HepG2 (cell line): ENCODE measurements around the gene SAMD14. TPM values are rescaled to one million over a fixed set of nuclear protein-coding genes. Genes with fewer than 3 reads are reported as not detected.

Experiments used
- ATF7 ChIP-seq, 2 experiments: fragments of 450-650 bp in 1 of 2; sonication (generic) in 1 of 2; formaldehyde crosslinking in 1 of 2; IDR thresholded peaks; 2 replicates each; pipeline versions ENCODE4 v1.4.0 to v1.6.1; 2016 to 2020; ENCODE audit warnings: antibody characterized with exemption in 1 of 2, mild to moderate bottlenecking in 1 of 2, missing genetic modification reagents in 1 of 2
- BHLHE40 ChIP-seq: IDR thresholded peaks from 2 replicates; pipeline ENCODE4 v1.6.1; 2011; ENCODE audit warnings: low read length, improper control_type of control experiment
- CBX5 ChIP-seq: sonication (generic); formaldehyde crosslinking; IDR thresholded peaks from 2 replicates; pipeline ENCODE4 v1.4.0; 2020; ENCODE audit warnings: missing genetic modification reagents, borderline replicate concordance
- CCDC6 ChIP-seq: sonication (generic); formaldehyde crosslinking; IDR thresholded peaks from 2 replicates; pipeline ENCODE4 v1.8.1; 2022; ENCODE audit warnings: mild to moderate bottlenecking, missing genetic modification reagents, moderate library complexity
- KDM4B ChIP-seq: sonication (generic); formaldehyde crosslinking; IDR thresholded peaks from 2 replicates; pipeline ENCODE4 v1.4.0; 2020; ENCODE audit warnings: missing genetic modification reagents
- KLF9 ChIP-seq: IDR thresholded peaks from 2 replicates; pipeline ENCODE4 v1.6.1; 2016; ENCODE audit warnings: low read depth
- MEIS1 ChIP-seq: sonication (generic); formaldehyde crosslinking; IDR thresholded peaks from 2 replicates; pipeline ENCODE4 v1.9.0; 2021; ENCODE audit warnings: mild to moderate bottlenecking, missing genetic modification reagents, moderate library complexity, borderline replicate concordance
- MYNN ChIP-seq: sonication (generic); formaldehyde crosslinking; IDR thresholded peaks from 2 replicates; pipeline ENCODE4 v1.4.0; 2020; ENCODE audit warnings: mild to moderate bottlenecking, low read depth, missing genetic modification reagents
- NFKB2 ChIP-seq: sonication (generic); formaldehyde crosslinking; IDR thresholded peaks from 2 replicates; pipeline ENCODE4 v1.4.0; 2020; ENCODE audit warnings: missing genetic modification reagents, borderline replicate concordance
- NONO ChIP-seq, 2 experiments: fragments of 450-650 bp in 1 of 2; sonication (generic) in 1 of 2; formaldehyde crosslinking in 1 of 2; IDR thresholded peaks in 1 of 2; conservative IDR thresholded peaks in 1 of 2; 2 replicates each; pipeline versions ENCODE4 v1.6.1 to v1.8.0; 2017 to 2022; ENCODE audit warnings: mild to moderate bottlenecking in 1 of 2, missing genetic modification reagents in 1 of 2, moderate library complexity in 1 of 2
- PHB2 ChIP-seq: fragments of 450-650 bp; IDR thresholded peaks from 2 replicates; pipeline ENCODE4 v1.6.1; 2018; ENCODE audit not compliant: partially characterized antibody
- SYNCRIP ChIP-seq: fragments of 200-400 bp; formaldehyde crosslinking; IDR thresholded peaks from 2 replicates; pipeline ENCODE4 v1.6.1; 2018; ENCODE audit warnings: mild to moderate bottlenecking, low read depth, low read length; ENCODE audit not compliant: insufficient read depth
- U2AF2 ChIP-seq: fragments of 200-400 bp; formaldehyde crosslinking; IDR thresholded peaks from 2 replicates; pipeline ENCODE4 v1.6.1; 2017; ENCODE audit warnings: low read depth, mild to moderate bottlenecking, low read length
- ZNF296 ChIP-seq: sonication (generic); formaldehyde crosslinking; conservative IDR thresholded peaks from 2 replicates; pipeline ENCODE4 v1.5.0; 2020; ENCODE audit warnings: mild to moderate bottlenecking, missing genetic modification reagents
- ZNF484 ChIP-seq: sonication (generic); formaldehyde crosslinking; IDR thresholded peaks from 2 replicates; pipeline ENCODE4 v1.5.1; 2020; ENCODE audit warnings: mild to moderate bottlenecking, low read depth, missing genetic modification reagents, borderline replicate concordance
- ZNF562 ChIP-seq: sonication (generic); formaldehyde crosslinking; IDR thresholded peaks from 2 replicates; pipeline ENCODE4 v1.8.0; 2022; ENCODE audit warnings: missing genetic modification reagents, borderline replicate concordance
- ZNF660 ChIP-seq: sonication (generic); formaldehyde crosslinking; IDR thresholded peaks from 2 replicates; pipeline ENCODE4 v1.5.1; 2020; ENCODE audit warnings: mild to moderate bottlenecking, low read depth, missing genetic modification reagents, borderline replicate concordance
- ZNF709 ChIP-seq: sonication (generic); formaldehyde crosslinking; IDR thresholded peaks from 2 replicates; pipeline ENCODE4 v1.5.0; 2020; ENCODE audit warnings: mild to moderate bottlenecking, missing genetic modification reagents
- ZNF737 ChIP-seq: sonication (generic); formaldehyde crosslinking; IDR thresholded peaks from 2 replicates; pipeline ENCODE4 v1.5.0; 2020; ENCODE audit warnings: missing genetic modification reagents, mild to moderate bottlenecking, borderline replicate concordance
- ZNF782 ChIP-seq: sonication (generic); formaldehyde crosslinking; IDR thresholded peaks from 2 replicates; pipeline ENCODE4 v1.4.0; 2020; ENCODE audit warnings: missing genetic modification reagents, mild to moderate bottlenecking, borderline replicate concordance
- ZSCAN30 ChIP-seq: sonication (generic); formaldehyde crosslinking; IDR thresholded peaks from 2 replicates; pipeline ENCODE4 v1.5.0; 2020; ENCODE audit warnings: mild to moderate bottlenecking, missing genetic modification reagents
- polyA plus RNA-seq, 8 experiments: library from polyadenylated mRNA; depleted of rRNA in 3 of 8; stranded (reverse) in 7 of 8; unstranded in 1 of 8; fragments of >200 nt; fragmentation: Illumina TruSeq in 4 of 8; extraction: Trizol in 4 of 8; gene quantifications; 2 replicates each; pipeline versions ENCODE4 v1.2.1 to v1.2.3, GENCODE V29; 2011 to 2016; ENCODE audit warnings: low read depth in 4 of 8, missing spikeins in 1 of 8, mixed read lengths in 1 of 8; ENCODE audit not compliant: insufficient read depth in 1 of 8
- total RNA-seq, 5 experiments: library from RNA; depleted of rRNA; stranded (reverse); fragments of >200 nt; fragmentation: Illumina TruSeq; extraction: Trizol; gene quantifications; 2 replicates each; pipeline ENCODE4 v1.2.3, GENCODE V29; 2016; ENCODE audit warnings: low read depth in 1 of 5
- TF ChIP-seq, protein P1 (sequence below): sonication (generic); formaldehyde crosslinking; conservative IDR thresholded peaks from 2 replicates; pipeline ENCODE4 v1.8.0; 2022; ENCODE audit warnings: missing genetic modification reagents
- TF ChIP-seq, protein P2 (sequence below): IDR thresholded peaks from 2 replicates; pipeline ENCODE4 v1.6.1; 2016
- TF ChIP-seq, protein P3 (sequence below): IDR thresholded peaks from 2 replicates; pipeline ENCODE4 v1.6.1; 2016; ENCODE audit warnings: missing biosample characterization, missing genetic modification reagents, low read depth

SAMD14 gene
- total and polyA plus RNA-seq, 2 of the 13 experiments (the other 11 are each of a cell fraction or from before 2014, with no cell fraction given), result 0.07 to 0.22 TPM

DNA sequence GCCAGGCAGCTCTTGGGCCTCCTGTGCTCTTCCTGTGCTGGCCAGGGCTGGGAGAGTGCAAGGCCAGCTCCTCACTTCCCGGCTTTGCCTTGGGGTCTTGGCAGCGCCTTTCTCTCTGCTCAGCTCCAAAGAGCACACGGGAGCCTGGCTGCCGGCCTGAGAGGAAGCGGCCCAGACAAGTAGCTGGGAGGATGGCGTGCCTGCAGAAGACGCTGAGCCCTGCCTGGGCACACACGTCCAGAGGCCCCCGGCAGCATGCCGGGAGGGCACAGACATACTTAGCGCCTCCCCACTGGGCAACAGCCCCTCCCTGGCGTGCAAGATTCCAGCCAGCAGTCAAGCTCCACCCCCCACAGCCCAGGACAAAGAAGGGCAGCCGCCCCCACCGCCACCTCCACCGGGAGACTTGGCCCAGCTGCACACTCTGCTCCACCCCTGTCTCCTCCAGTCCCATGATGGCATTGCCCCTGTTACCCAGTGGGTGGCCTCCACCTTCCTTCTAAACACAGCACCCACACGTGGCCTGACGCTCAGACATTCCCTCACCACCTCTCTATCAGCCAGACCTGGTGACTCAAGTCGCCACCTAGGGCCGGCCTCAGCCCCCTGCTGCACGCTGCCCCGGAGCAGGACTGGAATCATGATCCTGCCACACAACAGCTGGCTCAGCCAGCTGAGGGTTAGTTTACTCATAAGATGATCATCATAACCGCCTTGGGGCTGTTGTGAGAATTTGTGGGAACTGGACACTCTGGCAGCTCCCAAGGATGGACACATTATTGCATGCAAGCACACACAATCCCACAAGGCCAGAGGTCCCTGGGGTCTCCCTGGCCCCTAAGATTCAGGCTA lies 48.2 kb upstream of the SAMD14 start (continued):
- TF ChIP-seq ZSCAN30 (CRISPR knock-in tag), result no peak
- TF ChIP-seq SYNCRIP, result no peak
- TF ChIP-seq U2AF2, result no peak
- no peak for TF ChIP-seq ZNF296 (CRISPR knock-in tag)
- peak; percentile 1; the same call in 1 of the 2 replicates for TF ChIP-seq KDM4B (CRISPR knock-in tag)
- no peak for TF ChIP-seq ZNF709
- TF ChIP-seq BHLHE40, result peak; percentile 39
- no peak for TF ChIP-seq MEIS1
- TF ChIP-seq, protein P1, sequence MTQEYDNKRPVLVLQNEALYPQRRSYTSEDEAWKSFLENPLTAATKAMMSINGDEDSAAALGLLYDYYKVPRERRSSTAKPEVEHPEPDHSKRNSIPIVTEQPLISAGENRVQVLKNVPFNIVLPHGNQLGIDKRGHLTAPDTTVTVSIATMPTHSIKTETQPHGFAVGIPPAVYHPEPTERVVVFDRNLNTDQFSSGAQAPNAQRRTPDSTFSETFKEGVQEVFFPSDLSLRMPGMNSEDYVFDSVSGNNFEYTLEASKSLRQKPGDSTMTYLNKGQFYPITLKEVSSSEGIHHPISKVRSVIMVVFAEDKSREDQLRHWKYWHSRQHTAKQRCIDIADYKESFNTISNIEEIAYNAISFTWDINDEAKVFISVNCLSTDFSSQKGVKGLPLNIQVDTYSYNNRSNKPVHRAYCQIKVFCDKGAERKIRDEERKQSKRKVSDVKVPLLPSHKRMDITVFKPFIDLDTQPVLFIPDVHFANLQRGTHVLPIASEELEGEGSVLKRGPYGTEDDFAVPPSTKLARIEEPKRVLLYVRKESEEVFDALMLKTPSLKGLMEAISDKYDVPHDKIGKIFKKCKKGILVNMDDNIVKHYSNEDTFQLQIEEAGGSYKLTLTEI (CRISPR knock-in tag), result no peak
- TF ChIP-seq KLF9 (CRISPR knock-in tag), result 0 out of 2 replicates have a peak, but pooled peaks have one; percentile 45
- TF ChIP-seq ZNF484 (CRISPR knock-in tag), result no peak
- TF ChIP-seq MYNN (CRISPR knock-in tag), result no peak
- TF ChIP-seq NFKB2 (CRISPR knock-in tag), result peak; percentile 56; the same call in 1 of the 2 replicates
- TF ChIP-seq ZNF562 (CRISPR knock-in tag), result no peak
- 0 out of 2 replicates have a peak, but pooled peaks have one; percentile 27 for TF ChIP-seq ZNF737 (CRISPR knock-in tag)
- no peak for TF ChIP-seq NONO (IDR thresholded peaks at IDR 0.05)
- TF ChIP-seq NONO (CRISPR knock-in tag; conservative IDR thresholded peaks at IDR 0.05), result peak; percentile 69; the same call in 1 of the 2 replicates
- peak; percentile 55; the same call in 1 of the 2 replicates for TF ChIP-seq CBX5 (CRISPR knock-in tag)
- no peak for TF ChIP-seq ZNF660 (CRISPR knock-in tag)
- peak; percentile 65; the same call in 1 of the 2 replicates for TF ChIP-seq CCDC6
- no peak for TF ChIP-seq ATF7 (IDR thresholded peaks at IDR 0.05)
- TF ChIP-seq ATF7 (CRISPR knock-in tag; IDR thresholded peaks at IDR 0.05), result peak; percentile 71; the same call in 1 of the 2 replicates
- TF ChIP-seq, protein P2, sequence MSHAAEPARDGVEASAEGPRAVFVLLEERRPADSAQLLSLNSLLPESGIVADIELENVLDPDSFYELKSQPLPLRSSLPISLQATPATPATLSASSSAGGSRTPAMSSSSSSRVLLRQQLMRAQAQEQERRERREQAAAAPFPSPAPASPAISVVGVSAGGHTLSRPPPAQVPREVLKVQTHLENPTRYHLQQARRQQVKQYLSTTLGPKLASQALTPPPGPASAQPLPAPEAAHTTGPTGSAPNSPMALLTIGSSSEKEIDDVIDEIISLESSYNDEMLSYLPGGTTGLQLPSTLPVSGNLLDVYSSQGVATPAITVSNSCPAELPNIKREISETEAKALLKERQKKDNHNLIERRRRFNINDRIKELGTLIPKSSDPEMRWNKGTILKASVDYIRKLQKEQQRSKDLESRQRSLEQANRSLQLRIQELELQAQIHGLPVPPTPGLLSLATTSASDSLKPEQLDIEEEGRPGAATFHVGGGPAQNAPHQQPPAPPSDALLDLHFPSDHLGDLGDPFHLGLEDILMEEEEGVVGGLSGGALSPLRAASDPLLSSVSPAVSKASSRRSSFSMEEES (CRISPR knock-in tag), result peak; percentile 45
- TF ChIP-seq, protein P3, sequence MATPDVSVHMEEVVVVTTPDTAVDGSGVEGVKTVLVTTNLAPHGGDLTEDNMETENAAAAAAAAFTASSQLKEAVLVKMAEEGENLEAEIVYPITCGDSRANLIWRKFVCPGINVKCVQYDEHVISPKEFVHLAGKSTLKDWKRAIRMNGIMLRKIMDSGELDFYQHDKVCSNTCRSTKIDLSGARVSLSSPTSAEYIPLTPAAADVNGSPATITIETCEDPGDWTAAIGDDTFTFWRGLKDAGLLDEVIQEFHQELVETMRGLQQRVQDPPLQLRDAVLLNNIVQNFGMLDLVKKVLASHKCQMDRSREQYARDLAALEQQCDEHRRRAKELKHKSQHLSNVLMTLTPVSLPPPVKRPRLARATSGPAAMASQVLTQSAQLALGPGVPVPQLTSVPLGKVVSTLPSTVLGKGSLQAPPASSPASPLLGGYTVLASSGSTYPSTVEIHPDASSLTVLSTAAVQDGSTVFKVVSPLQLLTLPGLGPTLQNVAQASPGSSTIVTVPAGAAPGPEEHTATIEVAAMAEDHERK (CRISPR knock-in tag), result no peak
- TF ChIP-seq ZNF782, result no peak
- no peak for TF ChIP-seq PHB2
